K562 (cell line): ENCODE results near the gene ATP6V0A4. TPM values are rescaled to one million over a fixed set of nuclear protein-coding genes. Genes with fewer than 3 reads are reported as not detected.

ENCODE experiments used
- ATAC-seq: fragments of 200-7000 bp; cut with Tn5 transposase; 3 replicates; pipeline ENCODE4 v1.9.1; 2020; ENCODE audit warnings: moderate library complexity
- BruUV-seq: library from RNA; stranded (reverse); fragments of 400-500 nt; replicated peaks from 2 replicates; lab custom pipeline; 2021; lab: Mats Ljungman, UMichigan
- CTCF ChIA-PET: fragments of 300-600 bp; formaldehyde crosslinking; extraction: SDS; loops from one replicate; lab custom pipeline; 2021; ENCODE audit warnings: low intra/inter-chr PET ratio; lab: Yijun Ruan, JAX
- POLR2A ChIA-PET: fragments of 300-600, 350-650 bp; sonication (Branson Sonifier 250); formaldehyde crosslinking; extraction: SDS; loops from one replicate; lab custom pipeline; 2021; ENCODE audit warnings: antibody characterized with exemption, inconsistent platforms; lab: Yijun Ruan, JAX
- DNase-seq, 4 experiments: peaks; one replicate each; pipeline versions ENCODE4 v3.0.0 to v3.0.0-alpha.2; 2011 to 2018; ENCODE audit warnings: low spot score in 3 of 4, mixed read lengths in 3 of 4; ENCODE audit errors: extremely low read depth in 1 of 4
- FAIRE-seq: peaks from 2 replicates; lab custom pipeline; 2011; peaks lifted over from hg19 to GRCh38; lab: Jason Lieb, UNC
- H2AFZ ChIP-seq: 2 replicates; pipeline ENCODE4 v1.6.0; 2011; ENCODE audit warnings: low read depth, low read length, control low read depth, inconsistent platforms
- H3K27ac ChIP-seq: fragments of 200-600 bp; 3 replicates; pipeline ENCODE4 v1.8.0; 2011; ENCODE audit warnings: low read depth, mild to moderate bottlenecking, control low read depth, inconsistent platforms, low read length, moderate library complexity, mixed read lengths; ENCODE audit errors: extremely low read depth
- H3K27me3 ChIP-seq, 2 experiments: fragments of 300-600 bp in 1 of 2; 2 replicates in 1 of 2; 3 replicates in 1 of 2; pipeline versions ENCODE4 v1.6.0 to v1.8.0; 2011; ENCODE audit warnings: inconsistent platforms in 2 of 2, low read length in 2 of 2, mild to moderate bottlenecking in 1 of 2, mixed read lengths in 1 of 2, moderate library complexity in 1 of 2; ENCODE audit not compliant: control insufficient read depth in 2 of 2, insufficient read depth in 2 of 2
- H3K36me3 ChIP-seq: fragments of 300-600 bp; 3 replicates; pipeline ENCODE4 v1.8.0; 2011; ENCODE audit warnings: mild to moderate bottlenecking, low read length, inconsistent platforms; ENCODE audit not compliant: control insufficient read depth, insufficient read depth
- H3K4me1 ChIP-seq, 2 experiments: fragments of 200-600 bp in 1 of 2; replicated peaks in 1 of 2; 2 replicates in 1 of 2; 3 replicates in 1 of 2; pipeline versions ENCODE4 v1.5.1 to v1.8.0; 2011; ENCODE audit warnings: inconsistent platforms in 2 of 2, low read length in 2 of 2, mild to moderate bottlenecking in 1 of 2, mixed read lengths in 1 of 2, moderate library complexity in 1 of 2; ENCODE audit not compliant: control insufficient read depth in 2 of 2, insufficient read depth in 2 of 2
- H3K4me2 ChIP-seq: 2 replicates; pipeline ENCODE4 v1.6.1; 2011; ENCODE audit warnings: low read length, control low read depth, inconsistent platforms, mixed read lengths; ENCODE audit not compliant: insufficient read depth
- H3K4me3 ChIP-seq: fragments of 200-600 bp; sonication (generic), shearing (Covaris generic); 2 replicates; pipeline ENCODE4 v1.5.1; 2016; ENCODE audit warnings: control low read depth, inconsistent platforms
- H3K79me2 ChIP-seq: fragments of 200-600 bp; 3 replicates; pipeline ENCODE4 v1.8.0; 2011; ENCODE audit warnings: low read length, inconsistent platforms; ENCODE audit not compliant: control insufficient read depth, insufficient read depth
- H3K9ac ChIP-seq, 2 experiments: 2 replicates each; pipeline versions ENCODE4 v1.6.0 to v1.6.1; 2011; ENCODE audit warnings: low read depth in 2 of 2, low read length in 2 of 2, control low read depth in 1 of 2, inconsistent platforms in 1 of 2, mild to moderate bottlenecking in 1 of 2, mixed read lengths in 1 of 2; ENCODE audit not compliant: insufficient read depth in 1 of 2
- H3K9me1 ChIP-seq: one replicate; pipeline ENCODE4 v1.6.0; 2011; ENCODE audit warnings: inconsistent platforms, mild to moderate bottlenecking, low read length, moderate library complexity; ENCODE audit not compliant: control insufficient read depth, insufficient read depth
- H3K9me3 ChIP-seq: replicated peaks from 2 replicates; pipeline ENCODE4 v1.5.1; 2011; ENCODE audit warnings: low read depth, low read length, inconsistent platforms; ENCODE audit not compliant: control insufficient read depth, insufficient read depth
- H4K20me1 ChIP-seq: replicated peaks from 2 replicates; pipeline ENCODE4 v1.6.1; 2011; ENCODE audit warnings: low read length, inconsistent platforms, mixed read lengths; ENCODE audit not compliant: control insufficient read depth, insufficient read depth
- HOXB6 ChIP-seq: fragments of 250-450 bp; sonication (Bioruptor Pico); IDR thresholded peaks from 2 replicates; pipeline ENCODE4 v1.5.1; 2022; ENCODE audit warnings: mild to moderate bottlenecking, borderline replicate concordance
- PHTF2 ChIP-seq: fragments of 250-450 bp; sonication (Bioruptor Pico); IDR thresholded peaks from 2 replicates; pipeline ENCODE4 v1.5.0; 2021; ENCODE audit warnings: mild to moderate bottlenecking
- SP2 ChIP-seq: IDR thresholded peaks from 2 replicates; pipeline ENCODE4 v1.6.1; 2011; ENCODE audit warnings: mild to moderate bottlenecking, low read depth, low read length, moderate library complexity; ENCODE audit not compliant: poor library complexity, severe bottlenecking; ENCODE audit errors: extremely low read depth
- TCF3 ChIP-seq: sonication (generic); formaldehyde crosslinking; IDR thresholded peaks from 2 replicates; pipeline ENCODE4 v1.4.0; 2020; ENCODE audit warnings: mild to moderate bottlenecking, missing genetic modification reagents
- WHSC1 ChIP-seq: IDR thresholded peaks from one replicate; pipeline ENCODE4 v1.6.1; 2012; ENCODE audit warnings: low read length, control low read depth, inconsistent platforms
- ZBTB1 ChIP-seq: sonication (generic); formaldehyde crosslinking; IDR thresholded peaks from 2 replicates; pipeline ENCODE4 v1.8.1; 2023; ENCODE audit warnings: missing genetic modification reagents, low read depth, mild to moderate bottlenecking, borderline replicate concordance
- ZBTB5 ChIP-seq: fragments of 450-650 bp; IDR thresholded peaks from 2 replicates; pipeline ENCODE4 v1.6.1; 2017; ENCODE audit warnings: antibody characterized with exemption
- ZNF696 ChIP-seq: fragments of 250-450 bp; sonication (Bioruptor Pico); conservative IDR thresholded peaks from 2 replicates; pipeline ENCODE4 v1.4.0; 2020; ENCODE audit warnings: mild to moderate bottlenecking, moderate library complexity
- ZNF764 ChIP-seq: fragments of 250-450 bp; sonication (Bioruptor Pico); IDR thresholded peaks from 2 replicates; pipeline ENCODE4 v1.4.0; 2020; ENCODE audit warnings: low read depth, mild to moderate bottlenecking, moderate library complexity
- WGBS: fragments of 100-300 bp; shearing (Covaris generic); methylation state at CpG from one replicate; pipeline ENCODE4 v1.1.6; 2016; ENCODE audit warnings: low coverage, mixed read lengths; ENCODE audit not compliant: insufficient coverage; ENCODE audit errors: missing lambda C conversion rate; 5-methylcytosine and 5-hydroxymethylcytosine counted together
- in situ Hi-C: fragments of 300-500 bp; cut with MboI; formaldehyde crosslinking; loops from 4 replicates; pipeline ENCODE4 v1.15.0; 2018; ENCODE audit warnings: inconsistent platforms, mixed read lengths
- intact Hi-C: fragments of 100-400 bp; cut with micrococcal nuclease; formaldehyde crosslinking; loops from 2 replicates; pipeline ENCODE4 v1.14.2; 2022
- polyA plus RNA-seq, 8 experiments: library from polyadenylated mRNA; depleted of rRNA in 4 of 8; stranded (reverse) in 5 of 8; unstranded in 3 of 8; fragments of >200 nt; fragmentation: Nextera tagmentation in 2 of 8; fragmentation: Illumina TruSeq in 1 of 8; extraction: Ambion mirVana in 2 of 8; extraction: Trizol in 1 of 8; gene quantifications; 2 replicates each; pipeline versions ENCODE4 v1.2.1 to v1.2.3, GENCODE V29; 2011 to 2014; ENCODE audit warnings: inconsistent platforms in 1 of 8, missing spikeins in 1 of 8
- total RNA-seq, 7 experiments: library from RNA; depleted of rRNA in 6 of 7; stranded (reverse); fragments of >200 nt in 6 of 7; fragmentation: Illumina TruSeq in 2 of 7; extraction: Trizol in 2 of 7; gene quantifications; 2 replicates each; pipeline versions ENCODE4 v1.2.1 to v1.2.3, GENCODE V29; 2011 to 2021; ENCODE audit warnings: low replicate concordance in 1 of 7
- TF ChIP-seq, protein P1 (sequence below): sonication (generic); formaldehyde crosslinking; IDR thresholded peaks from 2 replicates; pipeline ENCODE4 v1.8.0; 2022; ENCODE audit warnings: mild to moderate bottlenecking, low read depth, missing genetic modification reagents
- TF ChIP-seq, protein P2 (sequence below): sonication (generic); formaldehyde crosslinking; IDR thresholded peaks from 2 replicates; pipeline ENCODE4 v1.8.1; 2023; ENCODE audit warnings: mild to moderate bottlenecking, missing genetic modification reagents

ATP6V0A4 gene
- total and polyA plus RNA-seq, 9 of the 15 experiments (the other 6 are each of a cell fraction or from before 2014, with no cell fraction given) = 0.03 TPM; not detected in 8

DNA sequence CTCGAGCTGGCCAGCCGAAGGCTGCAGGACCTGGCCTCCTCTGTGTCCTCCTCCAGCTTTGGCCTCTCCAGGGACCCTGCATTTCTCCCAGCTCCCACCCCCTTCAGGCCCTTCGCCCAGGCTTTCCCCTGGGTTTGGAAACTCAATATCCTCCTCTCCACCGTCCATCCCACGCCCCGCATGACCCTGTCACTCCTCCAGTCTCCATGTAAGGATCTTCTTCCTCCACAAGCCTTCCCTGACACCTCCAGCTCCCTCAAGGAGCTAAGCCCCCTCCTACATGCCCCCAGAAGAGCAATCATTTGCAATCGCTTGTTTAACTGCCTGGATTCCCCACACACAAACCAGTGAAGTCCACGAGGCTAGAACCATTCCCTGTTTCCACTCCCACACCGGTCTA lies 24.8 kb downstream of the ATP6V0A4 start:
- H3K9me3 ChIP-seq = no peaks in the 10 kb centered on the region
- CTCF ChIA-PET = no interaction called here
- no peaks in the 10 kb centered on the region for H4K20me1 ChIP-seq
- H3K27me3 ChIP-seq = peaks cover 15 to 49% of the 10 kb centered on the region in 2 experiments; a peak in 4 of 5 replicates
- 1% methylated on average over 9 of the region's 9 CpGs for WGBS
- TF ChIP-seq, protein P1, sequence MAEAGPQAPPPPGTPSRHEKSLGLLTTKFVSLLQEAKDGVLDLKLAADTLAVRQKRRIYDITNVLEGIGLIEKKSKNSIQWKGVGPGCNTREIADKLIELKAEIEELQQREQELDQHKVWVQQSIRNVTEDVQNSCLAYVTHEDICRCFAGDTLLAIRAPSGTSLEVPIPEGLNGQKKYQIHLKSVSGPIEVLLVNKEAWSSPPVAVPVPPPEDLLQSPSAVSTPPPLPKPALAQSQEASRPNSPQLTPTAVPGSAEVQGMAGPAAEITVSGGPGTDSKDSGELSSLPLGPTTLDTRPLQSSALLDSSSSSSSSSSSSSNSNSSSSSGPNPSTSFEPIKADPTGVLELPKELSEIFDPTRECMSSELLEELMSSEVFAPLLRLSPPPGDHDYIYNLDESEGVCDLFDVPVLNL = no peak
- TF ChIP-seq SP2 (no peak), ZBTB5 (no peak), ZNF764 (CRISPR knock-in tag) (no peak), HOXB6 (no peak), ZBTB1 (CRISPR knock-in tag) (no peak), PHTF2 (CRISPR knock-in tag) (no peak), TCF3 (CRISPR knock-in tag) (no peak), ZNF696 (CRISPR knock-in tag) (no peak), WHSC1 (no peak)
- TF ChIP-seq, protein P2, sequence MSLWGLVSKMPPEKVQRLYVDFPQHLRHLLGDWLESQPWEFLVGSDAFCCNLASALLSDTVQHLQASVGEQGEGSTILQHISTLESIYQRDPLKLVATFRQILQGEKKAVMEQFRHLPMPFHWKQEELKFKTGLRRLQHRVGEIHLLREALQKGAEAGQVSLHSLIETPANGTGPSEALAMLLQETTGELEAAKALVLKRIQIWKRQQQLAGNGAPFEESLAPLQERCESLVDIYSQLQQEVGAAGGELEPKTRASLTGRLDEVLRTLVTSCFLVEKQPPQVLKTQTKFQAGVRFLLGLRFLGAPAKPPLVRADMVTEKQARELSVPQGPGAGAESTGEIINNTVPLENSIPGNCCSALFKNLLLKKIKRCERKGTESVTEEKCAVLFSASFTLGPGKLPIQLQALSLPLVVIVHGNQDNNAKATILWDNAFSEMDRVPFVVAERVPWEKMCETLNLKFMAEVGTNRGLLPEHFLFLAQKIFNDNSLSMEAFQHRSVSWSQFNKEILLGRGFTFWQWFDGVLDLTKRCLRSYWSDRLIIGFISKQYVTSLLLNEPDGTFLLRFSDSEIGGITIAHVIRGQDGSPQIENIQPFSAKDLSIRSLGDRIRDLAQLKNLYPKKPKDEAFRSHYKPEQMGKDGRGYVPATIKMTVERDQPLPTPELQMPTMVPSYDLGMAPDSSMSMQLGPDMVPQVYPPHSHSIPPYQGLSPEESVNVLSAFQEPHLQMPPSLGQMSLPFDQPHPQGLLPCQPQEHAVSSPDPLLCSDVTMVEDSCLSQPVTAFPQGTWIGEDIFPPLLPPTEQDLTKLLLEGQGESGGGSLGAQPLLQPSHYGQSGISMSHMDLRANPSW (CRISPR knock-in tag) = no peak
- TF ChIP-seq, all 486 proteins: peak for 0
- no peaks in the 10 kb centered on the region; a peak in 1 of 5 replicates for H3K4me1 ChIP-seq
- no peak overlapping the region for H2AFZ ChIP-seq
- no peak for FAIRE-seq
- no peak overlapping the region for H3K4me2 ChIP-seq
- H3K9me1 ChIP-seq = no peaks in the 10 kb centered on the region
- no peak overlapping the region for H3K9ac ChIP-seq
- no peak for DNase-seq
- intact Hi-C loops (no loop called here), in situ Hi-C loops (no loop called here)
- H3K27ac ChIP-seq = no peak overlapping the region
- no peaks in the 10 kb centered on the region for H3K79me2 ChIP-seq
- H3K36me3 ChIP-seq = no peaks in the 10 kb centered on the region
- POLR2A ChIA-PET = no interaction called here
- H3K4me3 ChIP-seq = no peak overlapping the region
- no TSS peak for BruUV-seq
- ATAC-seq = no peak
